ENCODE results near the gene FMO1. TPM values are rescaled to one million over a fixed set of nuclear protein-coding genes. Genes with fewer than 3 reads are reported as not detected.

The FMO1 gene
- total RNA-seq, 2 experiments from 2014 or later, result 0.34 to 0.38 TPM

DNA sequence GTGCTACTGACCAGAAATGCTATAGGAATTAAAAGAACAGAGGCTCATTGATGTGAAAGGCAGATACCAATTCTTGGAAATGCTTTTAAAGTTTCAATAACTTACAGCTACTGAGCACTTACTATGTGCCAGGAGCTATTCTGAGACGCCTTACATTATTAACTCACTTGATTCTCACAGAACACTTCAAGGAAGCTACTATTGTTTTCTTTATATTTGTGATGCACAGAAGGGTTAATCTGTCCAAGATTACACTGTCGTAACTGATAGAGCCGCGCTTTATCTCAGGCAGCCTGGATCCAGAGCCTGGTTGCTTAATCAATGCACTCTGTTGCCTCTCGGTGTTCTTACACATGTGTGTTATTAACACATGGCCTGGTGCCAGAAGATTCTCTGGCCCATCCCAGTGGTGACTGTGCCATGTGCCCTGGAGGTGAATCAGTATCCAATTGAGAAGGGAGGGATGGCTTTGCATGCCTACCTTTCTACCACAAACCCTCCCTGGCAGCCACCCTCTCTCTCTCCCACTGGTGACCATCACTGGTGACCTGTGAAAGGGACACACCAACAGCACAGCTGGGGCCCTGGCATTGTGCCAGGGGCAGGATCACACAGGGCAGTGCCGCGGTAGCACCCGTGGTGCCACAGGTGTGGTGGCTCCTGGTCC, 8.8 kb downstream of the FMO1 start:
- H4K20me1 ChIP-seq (ENCODE audit: insufficient read depth, low read length), result no peaks in the 10 kb centered on the region
- ChIA-PET CTCF (ENCODE audit: unreplicated experiment) (interaction anchor here (0.8 kb wide), 1 partner anchor 56 kb away, joined by 4 read pairs; no protein-coding TSS in a partner anchor), POLR2A (interaction anchor here (0.5 to 1.0 kb wide), 6 partner anchors 10 to 521 kb away, joined by 3 to 4 read pairs (median 3); partner anchors contain the start of gene FMO4)
- BruUV-seq (replicated peaks), result no TSS peak
- H3K4me1 ChIP-seq (ENCODE audit: insufficient read depth, low read length, poor library complexity, severe bottlenecking), result peaks cover 50% of the 10 kb centered on the region
- DNase-seq (ENCODE audit: low spot score), result no peak
- H3K4me3 ChIP-seq (ENCODE audit: low read depth, low read length, poor library complexity, severe bottlenecking), result no peak overlapping the region
- TF ChIP-seq, protein P1, sequence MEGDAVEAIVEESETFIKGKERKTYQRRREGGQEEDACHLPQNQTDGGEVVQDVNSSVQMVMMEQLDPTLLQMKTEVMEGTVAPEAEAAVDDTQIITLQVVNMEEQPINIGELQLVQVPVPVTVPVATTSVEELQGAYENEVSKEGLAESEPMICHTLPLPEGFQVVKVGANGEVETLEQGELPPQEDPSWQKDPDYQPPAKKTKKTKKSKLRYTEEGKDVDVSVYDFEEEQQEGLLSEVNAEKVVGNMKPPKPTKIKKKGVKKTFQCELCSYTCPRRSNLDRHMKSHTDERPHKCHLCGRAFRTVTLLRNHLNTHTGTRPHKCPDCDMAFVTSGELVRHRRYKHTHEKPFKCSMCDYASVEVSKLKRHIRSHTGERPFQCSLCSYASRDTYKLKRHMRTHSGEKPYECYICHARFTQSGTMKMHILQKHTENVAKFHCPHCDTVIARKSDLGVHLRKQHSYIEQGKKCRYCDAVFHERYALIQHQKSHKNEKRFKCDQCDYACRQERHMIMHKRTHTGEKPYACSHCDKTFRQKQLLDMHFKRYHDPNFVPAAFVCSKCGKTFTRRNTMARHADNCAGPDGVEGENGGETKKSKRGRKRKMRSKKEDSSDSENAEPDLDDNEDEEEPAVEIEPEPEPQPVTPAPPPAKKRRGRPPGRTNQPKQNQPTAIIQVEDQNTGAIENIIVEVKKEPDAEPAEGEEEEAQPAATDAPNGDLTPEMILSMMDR (conservative IDR thresholded peaks at IDR 0.05; ENCODE audit: low read length), result no peak
- TF ChIP-seq EZH2phosphoT487 (IDR thresholded peaks at IDR 0.05; ENCODE audit: borderline replicate concordance, low read depth, low read length), result no peak
- no peak overlapping the region for H2AFZ ChIP-seq (ENCODE audit: low read length)
- no peak overlapping the region for H3K4me2 ChIP-seq (ENCODE audit: low read length)
- no peaks in the 10 kb centered on the region; the same call in 1 of the 2 replicates for H3K36me3 ChIP-seq (ENCODE audit: insufficient read depth, low read length)
- H3K9me3 ChIP-seq (ENCODE audit: low read length), result no peaks in the 10 kb centered on the region
- intact Hi-C loops (cut with micrococcal nuclease; ENCODE audit: unreplicated experiment), result no loop called here
- no peaks in the 10 kb centered on the region for H3K79me2 ChIP-seq (ENCODE audit: insufficient read depth, low read depth, low read length)
- H3K9me2 ChIP-seq (ENCODE audit: insufficient read depth, low read length), result no peaks in the 10 kb centered on the region
- no peak overlapping the region for H3K27ac ChIP-seq (ENCODE audit: low read depth, low read length, poor library complexity, severe bottlenecking)

DNA sequence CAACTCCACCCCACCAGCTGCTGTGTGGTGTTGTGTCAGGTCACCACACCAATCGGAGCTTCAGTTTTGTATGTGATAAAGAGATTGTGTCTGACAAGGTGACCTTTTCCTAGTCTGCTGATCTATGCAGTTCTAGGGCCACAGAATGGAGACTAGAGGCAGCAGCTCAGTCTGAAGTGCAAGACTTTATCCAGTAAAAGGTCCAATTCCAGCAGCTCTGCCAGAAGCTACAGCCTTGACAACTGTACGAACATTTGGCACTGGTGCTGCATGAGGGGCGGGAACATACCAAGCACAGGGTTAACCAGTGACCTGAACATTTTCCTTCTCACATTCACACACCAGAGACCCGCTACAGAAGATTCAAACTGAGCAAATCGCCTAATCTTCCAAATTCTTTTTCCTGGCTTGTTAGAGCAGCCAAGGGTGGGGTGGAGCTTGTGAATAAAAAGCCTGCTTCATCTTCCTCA, 9.3 kb downstream of the FMO1 start:
- TF ChIP-seq, protein P1 (conservative IDR thresholded peaks at IDR 0.05; ENCODE audit: low read length), result no peak
- TF ChIP-seq EZH2phosphoT487 (IDR thresholded peaks at IDR 0.05; ENCODE audit: borderline replicate concordance, low read depth, low read length), result no peak
- no peak for DNase-seq (ENCODE audit: low spot score)
- Histone ChIP-seq H3K4me1 (ENCODE audit: insufficient read depth, low read length, poor library complexity, severe bottlenecking) (peaks cover 45% of the 10 kb centered on the region), H3K4me3 (ENCODE audit: low read depth, low read length, poor library complexity, severe bottlenecking) (no peak overlapping the region), H3K9me2 (ENCODE audit: insufficient read depth, low read length) (no peaks in the 10 kb centered on the region), H3K4me2 (ENCODE audit: low read length) (no peak overlapping the region), H4K20me1 (ENCODE audit: insufficient read depth, low read length) (no peaks in the 10 kb centered on the region), H3K9me3 (ENCODE audit: low read length) (no peaks in the 10 kb centered on the region), H3K27ac (ENCODE audit: low read depth, low read length, poor library complexity, severe bottlenecking) (no peak overlapping the region), H3K36me3 (ENCODE audit: insufficient read depth, low read length) (no peaks in the 10 kb centered on the region; the same call in 1 of the 2 replicates), H3K79me2 (ENCODE audit: insufficient read depth, low read depth, low read length) (no peaks in the 10 kb centered on the region), H2AFZ (ENCODE audit: low read length) (no peak overlapping the region)
- ChIA-PET POLR2A (interaction anchor here (0.5 to 1.2 kb wide), 4 partner anchors 22 to 521 kb away, joined by 3 to 4 read pairs (median 4); partner anchors contain the start of gene FMO4), CTCF (ENCODE audit: unreplicated experiment) (interaction anchor here (0.8 kb wide), 1 partner anchor 55 kb away, joined by 4 read pairs; no protein-coding TSS in a partner anchor)
- no TSS peak for BruUV-seq (replicated peaks)
- intact Hi-C loops (cut with micrococcal nuclease; ENCODE audit: unreplicated experiment), result no loop called here

DNA sequence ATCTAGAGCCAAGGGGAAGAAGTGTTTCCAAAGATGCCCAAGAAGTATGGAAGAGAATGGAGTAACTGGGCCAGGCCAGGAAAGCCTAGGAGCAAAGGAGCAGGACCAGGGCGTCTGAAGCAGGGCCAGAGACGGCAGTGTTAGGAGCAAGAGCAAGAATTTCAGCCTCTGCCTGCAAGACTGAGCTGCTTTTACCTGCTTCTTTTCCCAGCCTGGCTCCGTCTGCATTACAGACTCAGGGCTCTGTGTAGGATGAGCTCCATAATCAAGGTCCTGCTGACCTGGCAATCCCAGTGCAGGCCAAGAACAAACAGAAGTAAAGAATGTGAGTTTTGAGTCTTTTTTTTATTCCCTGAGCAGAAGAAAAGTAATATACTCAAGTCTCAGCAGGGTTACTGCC, 10.1 kb downstream of the FMO1 start:
- CTCF ChIA-PET (ENCODE audit: unreplicated experiment), result no interaction called here
- Histone ChIP-seq H3K79me2 (ENCODE audit: insufficient read depth, low read depth, low read length) (no peaks in the 10 kb centered on the region), H4K20me1 (ENCODE audit: insufficient read depth, low read length) (no peaks in the 10 kb centered on the region), H3K4me2 (ENCODE audit: low read length) (no peak overlapping the region), H3K36me3 (ENCODE audit: insufficient read depth, low read length) (no peaks in the 10 kb centered on the region; the same call in 1 of the 2 replicates), H2AFZ (ENCODE audit: low read length) (no peak overlapping the region), H3K4me3 (ENCODE audit: low read depth, low read length, poor library complexity, severe bottlenecking) (no peak overlapping the region), H3K9me2 (ENCODE audit: insufficient read depth, low read length) (no peaks in the 10 kb centered on the region), H3K27ac (ENCODE audit: low read depth, low read length, poor library complexity, severe bottlenecking) (no peak overlapping the region), H3K9me3 (ENCODE audit: low read length) (no peaks in the 10 kb centered on the region), H3K4me1 (ENCODE audit: insufficient read depth, low read length, poor library complexity, severe bottlenecking) (peaks cover 37% of the 10 kb centered on the region)
- no TSS peak for BruUV-seq (replicated peaks)
- POLR2A ChIA-PET, result interaction anchor here (0.7 to 1.6 kb wide), 5 partner anchors 15 to 30 kb away, joined by 3 to 4 read pairs (median 4); no protein-coding TSS in a partner anchor
- no peak for DNase-seq (ENCODE audit: low spot score)
- TF ChIP-seq EZH2phosphoT487 (IDR thresholded peaks at IDR 0.05; ENCODE audit: borderline replicate concordance, low read depth, low read length), result no peak
- TF ChIP-seq, protein P1 (conservative IDR thresholded peaks at IDR 0.05; ENCODE audit: low read length), result no peak
- intact Hi-C loops (cut with micrococcal nuclease; ENCODE audit: unreplicated experiment), result no loop called here
